Measurements from ENCODE around the gene OAT.
A peak's percentile ranks its signal among the peaks of the same experiment; 100 is the strongest.

OAT gene

GRCh38 chr10:124403548-124403947, 15.2 kb downstream of the OAT start:
- DNase-seq (ENCODE audit: low read depth), result peak; percentile 77

GRCh38 chr10:124402273-124402672, 16.4 kb downstream of the OAT start:
- peak; percentile 58 for DNase-seq (ENCODE audit: low read depth)

- DNase-seq (ENCODE audit: low read depth), result no peak
Measured at GRCh38 chr10:124401633-124402032, 17.1 kb downstream of the OAT start.

- no peak for DNase-seq (ENCODE audit: low read depth)
Measured at GRCh38 chr10:124394583-124394982, 24.1 kb downstream of the OAT start.

GRCh38 chr10:124392626-124393342, 25.9 kb downstream of the OAT start:
- no peak for DNase-seq (ENCODE audit: low read depth)

- no peak for DNase-seq (ENCODE audit: low read depth)
Measured at GRCh38 chr10:124390471-124391187, 28.1 kb downstream of the OAT start.

GRCh38 chr10:124389613-124390361, 28.9 kb downstream of the OAT start:
- DNase-seq (ENCODE audit: low read depth), result no peak

GRCh38 chr10:124388823-124389612, 29.7 kb downstream of the OAT start:
- DNase-seq (ENCODE audit: low read depth), result peak; percentile 83

GRCh38 chr10:124388476-124388822, 30.3 kb downstream of the OAT start:
- DNase-seq (ENCODE audit: low read depth), result no peak

GRCh38 chr10:124387078-124387874, 31.4 kb downstream of the OAT start:
- DNase-seq (ENCODE audit: low read depth), result no peak

GRCh38 chr10:124386186-124387077, 32.3 kb downstream of the OAT start:
- DNase-seq (ENCODE audit: low read depth), result no peak

GRCh38 chr10:124385627-124386185, 33.0 kb downstream of the OAT start:
- no peak for DNase-seq (ENCODE audit: low read depth)

- DNase-seq (ENCODE audit: low read depth), result no peak
Measured at GRCh38 chr10:124384591-124385190, 34.0 kb downstream of the OAT start.

GRCh38 chr10:124384172-124384571, 34.6 kb downstream of the OAT start:
- peak; percentile 16 for DNase-seq (ENCODE audit: low read depth)

- no peak for DNase-seq (ENCODE audit: low read depth)
Measured at GRCh38 chr10:124383496-124383895, 35.2 kb downstream of the OAT start.

GRCh38 chr10:124381011-124381611, 37.6 kb downstream of the OAT start:
- no peak for DNase-seq (ENCODE audit: low read depth)

- no peak for DNase-seq (ENCODE audit: low read depth)
Measured at GRCh38 chr10:124380256-124380995, 38.3 kb downstream of the OAT start.

- DNase-seq (ENCODE audit: low read depth), result no peak
Measured at GRCh38 chr10:124379609-124380193, 39.0 kb downstream of the OAT start.
